ENCODE results near the gene TPX2. TPM values are rescaled to one million over a fixed set of nuclear protein-coding genes. Genes with fewer than 3 reads are reported as not detected.

Gene TPX2
- total and polyA plus RNA-seq, 2 experiments from 2014 or later, result 37.7 to 39.6 TPM

- Histone ChIP-seq H3K9me2 (ENCODE audit: insufficient read depth) (no peaks in the 10 kb centered on the region), H3K4me1 (ENCODE audit: insufficient read depth) (peaks cover 74% of the 10 kb centered on the region), H3K27me3 (replicated peaks; ENCODE audit: insufficient read depth) (no peaks in the 10 kb centered on the region), H3K79me2 (ENCODE audit: insufficient read depth) (peaks cover 91% of the 10 kb centered on the region), H4K20me1 (ENCODE audit: insufficient read depth) (no peaks in the 10 kb centered on the region), H3K4me3 (peak overlapping the region; percentile 18; the same call in 1 of the 2 replicates), H3K27ac (peak overlapping the region; percentile 36), H3K9me3 (ENCODE audit: low read depth) (no peaks in the 10 kb centered on the region), H3F3A (ENCODE audit: insufficient read depth) (peaks cover 38% of the 10 kb centered on the region), H3K36me3 (ENCODE audit: low read depth) (peaks cover 4% of the 10 kb centered on the region; the same call in 1 of the 2 replicates), H3K9ac (0 out of 2 replicates have a peak overlapping the region, but pooled peaks have one; percentile 16), H2AFZ (no peak overlapping the region), H3K4me2 (ENCODE audit: unreplicated experiment) (peak overlapping the region; percentile 43)
- in situ Hi-C loops (cut with MboI), result no loop called here
- no peak for DNase-seq
- 78 to 80% methylated on average over 5 of the region's 5 CpGs for WGBS, 2 experiments (ENCODE audit: low coverage in 1 of 2, low lambda C conversion rate in 2 of 2, missing lambda C conversion rate in 2 of 2)
- no peak for TF ChIP-seq EZH2 (IDR thresholded peaks at IDR 0.05; ENCODE audit: insufficient read depth, poor library complexity, severe bottlenecking)
- TF ChIP-seq EZH2phosphoT487 (IDR thresholded peaks at IDR 0.05; ENCODE audit: insufficient read depth, low read depth), result no peak
Measured at GRCh38 chr20:31716818-31717477, 22.1 kb upstream of the TPX2 start.

- in situ Hi-C loops (cut with MboI), result no loop called here
- peak overlapping the region; percentile 43 for H3K4me2 ChIP-seq (ENCODE audit: unreplicated experiment)
- H3K9me2 ChIP-seq (ENCODE audit: insufficient read depth), result no peaks in the 10 kb centered on the region
- H3K27ac ChIP-seq, result no peak overlapping the region
- no peaks in the 10 kb centered on the region for H3K27me3 ChIP-seq (replicated peaks; ENCODE audit: insufficient read depth)
- no peak for DNase-seq
- no peaks in the 10 kb centered on the region for H4K20me1 ChIP-seq (ENCODE audit: insufficient read depth)
- no peak overlapping the region for H3K9ac ChIP-seq
- no peak overlapping the region for H2AFZ ChIP-seq
- peaks cover 91% of the 10 kb centered on the region for H3K79me2 ChIP-seq (ENCODE audit: insufficient read depth)
- 80% methylated on average over 6 of the region's 6 CpGs for WGBS, 2 experiments (ENCODE audit: low coverage in 1 of 2, low lambda C conversion rate in 2 of 2, missing lambda C conversion rate in 2 of 2)
- H3K9me3 ChIP-seq (ENCODE audit: low read depth), result no peaks in the 10 kb centered on the region
- H3K36me3 ChIP-seq (ENCODE audit: low read depth), result peaks cover 2% of the 10 kb centered on the region; the same call in 1 of the 2 replicates
- 0 out of 2 replicates have a peak overlapping the region, but pooled peaks have one; percentile 18 for H3K4me3 ChIP-seq
- peaks cover 31% of the 10 kb centered on the region for H3F3A ChIP-seq (ENCODE audit: insufficient read depth)
- TF ChIP-seq EZH2phosphoT487 (IDR thresholded peaks at IDR 0.05; ENCODE audit: insufficient read depth, low read depth) (no peak), EZH2 (IDR thresholded peaks at IDR 0.05; ENCODE audit: insufficient read depth, poor library complexity, severe bottlenecking) (no peak)
- H3K4me1 ChIP-seq (ENCODE audit: insufficient read depth), result peaks cover 68% of the 10 kb centered on the region
Measured at GRCh38 chr20:31717478-31718201, 21.4 kb upstream of the TPX2 start.

- no peaks in the 10 kb centered on the region for H3K9me2 ChIP-seq (ENCODE audit: insufficient read depth)
- peak overlapping the region; percentile 98 for H3K4me2 ChIP-seq (ENCODE audit: unreplicated experiment)
- no peak overlapping the region for H3K9ac ChIP-seq
- peaks cover 54% of the 10 kb centered on the region for H3K4me1 ChIP-seq (ENCODE audit: insufficient read depth)
- no peak overlapping the region; the same call in 1 of the 2 replicates for H3K27ac ChIP-seq
- in situ Hi-C loops (cut with MboI), result no loop called here
- H3K79me2 ChIP-seq (ENCODE audit: insufficient read depth), result peaks cover 92% of the 10 kb centered on the region
- no peaks in the 10 kb centered on the region for H3K9me3 ChIP-seq (ENCODE audit: low read depth)
- H3K36me3 ChIP-seq (ENCODE audit: low read depth), result peaks cover 2% of the 10 kb centered on the region; the same call in 1 of the 2 replicates
- no peak for DNase-seq
- H3K4me3 ChIP-seq, result peak overlapping the region; percentile 86
- H3K27me3 ChIP-seq (replicated peaks; ENCODE audit: insufficient read depth), result no peaks in the 10 kb centered on the region
- H4K20me1 ChIP-seq (ENCODE audit: insufficient read depth), result no peaks in the 10 kb centered on the region
- peaks cover 18% of the 10 kb centered on the region for H3F3A ChIP-seq (ENCODE audit: insufficient read depth)
- no peak overlapping the region for H2AFZ ChIP-seq
- WGBS, 2 experiments (ENCODE audit: low coverage in 1 of 2, low lambda C conversion rate in 2 of 2, missing lambda C conversion rate in 2 of 2), result 97 to 99% methylated on average over 6 of the region's 6 CpGs
- TF ChIP-seq EZH2 (IDR thresholded peaks at IDR 0.05; ENCODE audit: insufficient read depth, poor library complexity, severe bottlenecking), result no peak
- no peak for TF ChIP-seq EZH2phosphoT487 (IDR thresholded peaks at IDR 0.05; ENCODE audit: insufficient read depth, low read depth)
Measured at GRCh38 chr20:31718952-31719643, 20.0 kb upstream of the TPX2 start.
